HG03025 (cell line): Measurements from ENCODE around the gene ATG9B.

Source experiments
- ATAC-seq: cut with Tn5 transposase; IDR thresholded peaks from one replicate; pipeline ENCODE4 v1.9.1; 2021; ENCODE audit warnings: mild to moderate bottlenecking, moderate library complexity; ENCODE audit not compliant: unreplicated experiment, low FRiP score

The ATG9B gene, protein sequence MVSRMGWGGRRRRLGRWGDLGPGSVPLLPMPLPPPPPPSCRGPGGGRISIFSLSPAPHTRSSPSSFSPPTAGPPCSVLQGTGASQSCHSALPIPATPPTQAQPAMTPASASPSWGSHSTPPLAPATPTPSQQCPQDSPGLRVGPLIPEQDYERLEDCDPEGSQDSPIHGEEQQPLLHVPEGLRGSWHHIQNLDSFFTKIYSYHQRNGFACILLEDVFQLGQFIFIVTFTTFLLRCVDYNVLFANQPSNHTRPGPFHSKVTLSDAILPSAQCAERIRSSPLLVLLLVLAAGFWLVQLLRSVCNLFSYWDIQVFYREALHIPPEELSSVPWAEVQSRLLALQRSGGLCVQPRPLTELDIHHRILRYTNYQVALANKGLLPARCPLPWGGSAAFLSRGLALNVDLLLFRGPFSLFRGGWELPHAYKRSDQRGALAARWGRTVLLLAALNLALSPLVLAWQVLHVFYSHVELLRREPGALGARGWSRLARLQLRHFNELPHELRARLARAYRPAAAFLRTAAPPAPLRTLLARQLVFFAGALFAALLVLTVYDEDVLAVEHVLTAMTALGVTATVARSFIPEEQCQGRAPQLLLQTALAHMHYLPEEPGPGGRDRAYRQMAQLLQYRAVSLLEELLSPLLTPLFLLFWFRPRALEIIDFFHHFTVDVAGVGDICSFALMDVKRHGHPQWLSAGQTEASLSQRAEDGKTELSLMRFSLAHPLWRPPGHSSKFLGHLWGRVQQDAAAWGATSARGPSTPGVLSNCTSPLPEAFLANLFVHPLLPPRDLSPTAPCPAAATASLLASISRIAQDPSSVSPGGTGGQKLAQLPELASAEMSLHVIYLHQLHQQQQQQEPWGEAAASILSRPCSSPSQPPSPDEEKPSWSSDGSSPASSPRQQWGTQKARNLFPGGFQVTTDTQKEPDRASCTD

DNA sequence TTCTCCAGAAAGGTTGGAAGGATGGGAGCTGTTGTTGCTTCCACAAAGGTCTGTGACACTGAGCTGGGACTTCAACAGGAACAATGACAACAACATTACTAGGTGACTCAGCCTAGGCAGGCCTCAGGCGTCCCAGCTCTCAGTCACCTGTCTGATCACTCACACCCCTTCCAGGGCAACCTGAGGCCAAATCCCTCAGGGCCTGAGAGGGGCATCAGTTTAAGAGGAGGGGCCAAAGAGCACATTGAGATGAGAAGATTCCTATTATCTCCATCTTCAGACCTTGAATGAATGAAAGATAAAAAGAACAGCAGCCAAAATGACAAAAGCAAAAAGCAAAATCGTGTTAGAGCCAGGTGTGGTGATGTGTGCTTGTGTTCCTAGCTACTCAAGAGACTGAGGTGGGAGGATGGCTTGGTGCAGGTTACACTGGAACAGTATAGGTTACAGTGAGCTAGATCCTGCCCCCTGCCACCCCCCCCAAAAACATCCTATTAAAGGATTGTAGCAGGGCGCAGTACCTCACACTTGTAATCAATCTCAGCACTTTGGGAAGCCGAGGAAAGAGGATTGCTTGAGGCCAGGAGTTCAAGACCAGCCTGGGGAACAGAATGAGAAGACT, at the start of gene ATG9B:
Gene ATG9B, minus strand, starts transcription at position 60 of the 622 bp plus-strand sequence. CDS start 71 bp downstream, outside the sequence.
- no peak for ATAC-seq

DNA sequence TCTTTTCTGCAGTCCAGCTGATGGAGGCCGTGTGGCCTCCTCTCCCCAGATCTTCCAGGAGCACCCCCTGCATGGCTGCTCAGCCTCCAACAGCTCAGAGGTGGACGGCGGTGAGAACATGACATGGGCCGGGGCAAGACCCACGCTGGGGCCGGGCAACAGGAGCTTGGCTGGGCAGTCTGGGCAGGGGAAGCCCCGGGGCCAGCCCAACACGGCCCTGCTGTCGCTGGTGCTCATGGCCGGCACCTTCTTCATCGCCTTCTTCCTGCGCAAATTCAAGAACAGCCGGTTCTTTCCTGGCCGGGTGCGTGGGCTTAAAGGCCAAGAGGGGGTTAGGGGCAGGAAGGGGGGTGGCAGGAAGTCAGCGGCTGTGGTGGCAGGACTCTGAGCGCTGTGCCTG, 49.7 kb upstream of the ATG9B start:
- ATAC-seq = no peak

DNA sequence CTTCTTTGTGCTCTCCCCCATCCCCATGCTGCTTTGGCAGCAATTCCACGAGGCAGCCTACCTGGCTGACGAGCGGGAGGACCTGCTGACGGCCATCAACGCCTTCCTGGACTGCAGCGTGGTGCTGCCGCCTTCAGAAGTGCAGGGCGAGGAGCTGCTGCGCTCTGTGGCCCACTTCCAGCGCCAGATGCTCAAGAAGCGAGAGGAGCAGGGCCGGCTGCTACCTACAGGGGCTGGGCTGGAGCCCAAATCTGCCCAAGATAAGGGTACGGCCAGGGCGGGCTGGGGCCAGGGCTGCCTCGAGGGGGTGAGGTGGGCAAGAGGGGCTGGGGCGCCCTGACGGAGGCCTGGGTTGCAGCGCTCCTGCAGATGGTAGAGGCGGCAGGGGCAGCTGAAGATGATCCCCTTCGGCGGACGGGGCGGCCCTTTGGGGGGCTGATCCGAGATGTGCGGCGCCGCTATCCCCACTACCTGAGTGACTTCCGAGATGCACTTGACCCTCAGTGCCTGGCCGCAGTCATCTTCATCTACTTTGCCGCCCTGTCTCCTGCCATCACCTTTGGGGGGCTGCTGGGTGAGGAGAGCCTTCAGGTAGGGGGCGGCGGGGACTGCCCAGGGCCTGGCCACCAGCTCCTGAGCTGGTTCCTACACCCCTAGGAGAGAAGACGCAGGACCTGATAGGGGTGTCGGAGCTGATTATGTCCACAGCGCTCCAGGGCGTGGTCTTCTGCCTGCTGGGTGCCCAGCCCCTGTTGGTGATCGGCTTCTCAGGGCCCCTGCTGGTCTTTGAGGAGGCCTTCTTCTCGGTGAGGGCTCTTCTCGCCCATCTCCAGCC, 47.0 kb upstream of the ATG9B start:
- no peak for ATAC-seq

DNA sequence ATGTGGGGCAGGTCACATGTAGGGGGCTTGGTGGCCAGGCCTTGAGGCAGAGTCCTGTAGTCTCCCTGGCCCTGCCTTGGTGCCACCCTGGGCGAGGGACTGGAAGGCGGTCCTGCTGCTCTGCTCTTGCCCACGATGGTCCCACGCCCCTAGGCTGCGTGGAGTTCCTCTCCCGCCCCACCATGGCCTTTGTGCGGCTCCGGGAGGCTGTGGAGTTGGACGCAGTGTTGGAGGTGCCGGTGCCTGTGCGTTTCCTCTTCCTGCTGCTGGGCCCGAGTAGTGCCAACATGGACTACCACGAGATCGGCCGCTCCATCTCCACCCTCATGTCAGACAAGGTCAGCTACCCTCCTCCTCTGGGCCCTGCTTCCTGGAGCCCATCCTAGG, 46.3 kb upstream of the ATG9B start:
- ATAC-seq = no peak

DNA sequence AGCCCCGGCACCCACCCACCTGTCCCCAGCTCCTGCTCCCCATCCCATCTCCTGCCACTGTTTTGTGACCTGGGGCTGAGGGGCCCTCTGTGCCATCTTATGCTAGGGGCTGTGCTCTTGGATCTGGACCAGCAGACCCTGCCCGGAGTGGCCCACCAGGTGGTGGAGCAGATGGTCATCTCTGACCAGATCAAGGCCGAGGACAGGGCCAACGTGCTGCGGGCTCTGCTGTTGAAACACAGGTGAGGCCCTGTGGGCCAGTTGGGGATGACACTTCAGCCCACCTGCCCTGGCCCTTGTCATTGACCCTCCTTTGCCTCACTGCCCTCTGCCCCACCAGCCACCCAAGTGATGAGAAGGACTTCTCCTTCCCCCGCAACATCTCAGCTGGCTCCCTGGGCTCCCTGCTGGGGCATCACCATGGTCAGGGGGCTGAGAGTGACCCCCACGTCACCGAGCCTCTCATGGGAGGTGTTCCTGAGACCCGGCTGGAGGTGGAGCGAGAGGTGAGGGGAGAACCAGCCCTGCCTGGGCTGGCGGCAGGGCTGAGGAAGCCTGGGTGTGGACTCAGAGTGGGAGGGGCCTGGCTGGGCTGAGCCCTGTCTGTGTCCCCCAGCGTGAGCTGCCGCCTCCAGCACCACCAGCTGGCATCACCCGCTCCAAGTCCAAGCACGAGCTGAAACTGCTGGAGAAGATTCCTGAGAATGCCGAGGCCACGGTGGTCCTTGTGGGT, 45.7 kb upstream of the ATG9B start:
- ATAC-seq = no peak

DNA sequence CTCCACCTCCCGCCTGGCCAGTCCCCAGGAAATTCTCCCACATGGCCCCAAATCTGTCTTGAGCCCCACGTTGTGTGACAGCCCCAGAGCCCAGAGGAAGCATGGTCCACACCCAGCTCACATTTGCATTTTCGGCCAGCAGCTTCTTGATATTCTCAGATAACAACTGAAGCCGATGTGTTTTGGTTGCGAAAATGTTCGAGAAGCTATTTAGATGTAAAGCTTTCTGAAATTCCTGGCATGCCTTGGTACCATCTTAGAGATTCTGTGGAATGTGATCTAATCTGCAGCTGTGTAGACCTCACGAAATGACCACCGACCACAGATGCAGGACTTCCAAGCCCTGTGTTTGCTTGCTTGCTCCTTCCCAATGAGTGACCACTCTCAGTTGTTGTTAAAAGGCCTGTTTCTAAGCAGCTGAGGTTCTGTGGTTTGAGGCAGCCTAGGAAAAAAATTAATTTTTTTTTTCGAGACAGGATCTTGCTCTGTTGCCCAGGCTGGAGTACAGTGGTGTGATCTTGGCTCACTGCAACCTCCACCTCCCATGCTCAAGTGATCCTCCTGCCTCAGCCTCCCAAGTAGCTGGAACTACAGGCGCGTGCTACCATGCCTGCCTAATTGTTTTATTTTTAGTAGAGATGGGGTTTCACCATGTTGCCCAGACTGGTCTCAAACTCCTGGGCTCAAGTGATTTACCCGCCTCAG, 43.9 kb upstream of the ATG9B start:
- ATAC-seq = no peak

DNA sequence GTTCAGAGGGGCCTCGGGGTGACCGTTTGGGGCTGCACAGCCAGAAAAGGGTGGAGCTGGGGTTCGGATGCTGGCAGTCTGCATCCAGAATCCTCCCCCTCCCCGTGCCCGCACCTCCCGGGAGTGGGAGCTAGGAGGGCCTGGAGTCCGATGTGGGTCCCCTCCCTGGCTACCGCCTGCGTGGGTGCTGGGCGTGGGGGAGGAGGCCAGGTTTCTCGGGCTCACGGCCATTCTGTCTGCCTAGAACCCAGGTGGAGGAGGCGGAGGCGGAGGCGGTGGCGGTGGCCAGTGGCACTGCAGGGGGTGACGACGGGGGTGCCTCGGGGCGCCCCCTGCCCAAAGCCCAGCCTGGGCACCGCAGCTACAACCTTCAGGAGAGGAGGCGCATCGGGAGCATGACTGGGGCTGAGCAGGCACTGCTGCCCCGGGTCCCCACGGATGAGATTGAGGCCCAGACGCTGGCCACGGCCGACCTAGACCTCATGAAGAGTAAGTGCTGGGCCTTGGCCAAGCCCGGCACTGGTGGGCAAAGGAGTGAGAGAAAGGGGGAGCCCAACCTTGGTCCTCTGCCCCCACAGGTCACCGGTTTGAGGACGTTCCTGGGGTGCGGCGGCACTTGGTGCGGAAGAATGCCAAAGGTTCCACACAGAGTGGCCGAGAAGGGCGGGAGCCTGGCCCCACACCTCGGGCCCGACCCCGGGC, 42.1 kb upstream of the ATG9B start:
- ATAC-seq = no peak

DNA sequence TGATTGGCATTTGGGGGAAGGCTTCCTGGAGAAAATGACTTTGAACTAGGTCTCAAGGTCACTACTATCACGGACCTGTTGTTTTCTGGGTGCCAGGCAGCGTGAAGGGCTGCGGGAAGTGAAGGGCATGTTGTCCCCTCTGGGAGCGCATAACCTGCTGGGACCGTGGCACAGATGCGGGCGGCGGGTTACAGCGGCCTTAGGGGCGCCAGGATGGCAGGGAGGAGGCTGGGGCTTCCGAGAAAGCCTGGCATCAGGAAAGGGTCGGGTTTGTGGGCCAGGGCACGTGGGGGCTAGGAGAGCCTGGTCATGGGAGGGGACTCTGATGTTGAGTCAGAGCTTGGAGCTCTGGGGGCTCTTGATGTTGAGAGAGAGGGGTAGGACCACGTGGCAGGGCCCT, 41.2 kb upstream of the ATG9B start:
- no peak for ATAC-seq

DNA sequence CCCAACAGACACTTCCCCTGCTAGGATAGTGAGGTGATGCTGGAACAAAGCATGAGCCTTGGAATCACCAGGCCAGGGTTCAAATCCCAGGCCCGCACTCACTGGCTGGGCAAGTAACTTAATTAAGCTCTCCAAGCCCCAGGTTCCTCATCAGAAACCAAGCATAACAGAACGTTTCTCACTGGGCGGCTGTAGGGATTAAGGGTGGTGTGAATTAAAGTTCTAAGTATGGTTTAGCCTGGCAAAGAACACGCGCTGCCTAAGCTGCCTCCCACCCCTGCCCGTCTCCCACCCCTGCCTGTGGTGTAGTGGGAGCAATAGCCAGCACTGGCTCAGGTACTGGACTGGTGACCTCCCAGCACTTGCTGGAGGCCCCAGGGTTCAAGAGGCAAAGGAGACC, 40.7 kb upstream of the ATG9B start:
- ATAC-seq = no peak

DNA sequence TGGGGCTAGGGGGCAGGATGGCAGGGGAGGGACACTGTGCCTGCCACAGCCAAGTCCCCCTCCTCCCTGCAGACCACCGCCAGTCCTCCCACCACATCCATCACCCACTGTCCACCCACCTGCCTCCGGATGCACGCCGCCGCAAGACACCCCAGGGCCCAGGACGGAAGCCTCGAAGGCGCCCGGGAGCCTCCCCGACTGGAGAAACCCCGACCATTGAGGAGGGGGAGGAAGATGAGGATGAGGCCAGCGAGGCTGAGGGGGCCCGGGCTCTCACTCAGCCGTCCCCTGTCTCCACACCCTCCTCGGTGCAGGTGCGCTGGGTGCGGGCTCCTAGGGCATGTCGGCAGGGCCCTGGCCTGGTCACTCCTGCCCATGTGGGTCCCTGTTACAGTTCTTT, 40.2 kb upstream of the ATG9B start:
- no peak for ATAC-seq

DNA sequence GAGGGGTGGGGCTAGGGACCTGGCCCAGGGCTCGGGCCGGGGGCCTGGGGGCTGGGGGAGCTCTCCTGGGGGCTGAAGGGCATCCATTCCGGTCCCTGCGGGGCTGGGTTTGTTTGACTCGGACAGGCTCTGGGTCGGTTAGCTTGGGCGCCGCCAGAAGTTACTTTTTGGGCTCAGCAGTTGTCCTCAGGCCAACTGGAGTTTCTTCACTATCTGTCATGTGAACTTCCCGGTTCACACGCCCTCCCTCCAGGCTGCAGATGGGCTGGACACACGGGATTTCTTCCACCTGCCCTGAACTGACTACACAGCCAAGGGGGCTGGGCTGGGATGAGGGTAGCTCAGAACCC, 38.9 kb upstream of the ATG9B start:
- no peak for ATAC-seq

DNA sequence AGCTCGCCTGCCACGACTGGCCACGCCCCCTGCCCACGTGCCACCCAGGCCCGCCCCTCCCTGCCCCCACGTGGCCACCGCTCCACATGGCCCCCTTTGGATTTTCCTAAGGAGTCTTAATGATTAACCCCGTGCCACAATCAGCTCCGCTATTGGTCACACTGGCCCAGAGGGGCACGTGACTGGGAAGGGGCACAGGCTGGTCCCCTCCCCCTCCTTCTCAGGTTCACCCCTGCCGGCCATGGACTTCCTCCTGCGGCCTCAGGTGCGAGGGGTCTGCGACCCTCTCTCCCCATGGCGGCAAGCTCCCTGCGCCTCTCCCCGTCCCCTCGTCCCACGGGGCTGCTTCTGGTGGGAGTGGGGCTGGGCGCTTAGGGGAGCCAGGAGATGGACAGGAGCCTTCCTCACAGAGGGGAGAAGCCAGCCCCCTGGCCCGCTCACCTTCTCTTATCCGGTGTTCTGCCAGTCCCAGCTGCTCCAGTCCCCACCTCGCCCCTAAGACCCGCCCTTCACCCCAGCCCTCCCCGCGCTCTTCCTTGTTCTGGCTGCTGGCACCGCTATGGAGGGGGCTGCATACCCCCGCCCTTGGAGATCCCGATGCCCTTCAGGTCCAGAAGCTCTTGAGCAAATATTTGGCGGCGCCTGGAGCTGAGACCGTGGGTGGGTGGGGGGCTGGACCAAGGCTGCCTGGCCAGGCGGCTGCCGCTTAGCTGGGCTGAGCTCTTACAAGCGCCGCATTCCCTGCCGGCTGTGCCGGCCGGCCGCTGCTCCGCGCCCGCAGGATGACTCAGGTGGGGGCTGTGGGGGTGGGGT, 38.3 kb upstream of the ATG9B start:
- ATAC-seq = no peak

DNA sequence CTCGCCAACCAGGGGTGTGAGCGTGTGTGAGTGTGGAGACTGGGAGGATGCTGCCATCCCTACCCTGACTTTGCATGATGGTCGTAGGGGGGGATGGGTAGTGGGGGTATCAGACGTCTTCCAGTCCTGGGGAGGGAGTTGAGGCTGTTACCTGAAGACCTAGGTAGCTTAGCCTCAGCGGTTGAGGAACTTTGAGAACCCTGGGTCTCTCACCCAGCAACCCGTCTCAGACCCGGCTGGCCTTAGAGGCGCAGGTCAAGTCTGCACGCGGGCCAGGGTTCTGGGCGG, 37.8 kb upstream of the ATG9B start:
- ATAC-seq = no peak

DNA sequence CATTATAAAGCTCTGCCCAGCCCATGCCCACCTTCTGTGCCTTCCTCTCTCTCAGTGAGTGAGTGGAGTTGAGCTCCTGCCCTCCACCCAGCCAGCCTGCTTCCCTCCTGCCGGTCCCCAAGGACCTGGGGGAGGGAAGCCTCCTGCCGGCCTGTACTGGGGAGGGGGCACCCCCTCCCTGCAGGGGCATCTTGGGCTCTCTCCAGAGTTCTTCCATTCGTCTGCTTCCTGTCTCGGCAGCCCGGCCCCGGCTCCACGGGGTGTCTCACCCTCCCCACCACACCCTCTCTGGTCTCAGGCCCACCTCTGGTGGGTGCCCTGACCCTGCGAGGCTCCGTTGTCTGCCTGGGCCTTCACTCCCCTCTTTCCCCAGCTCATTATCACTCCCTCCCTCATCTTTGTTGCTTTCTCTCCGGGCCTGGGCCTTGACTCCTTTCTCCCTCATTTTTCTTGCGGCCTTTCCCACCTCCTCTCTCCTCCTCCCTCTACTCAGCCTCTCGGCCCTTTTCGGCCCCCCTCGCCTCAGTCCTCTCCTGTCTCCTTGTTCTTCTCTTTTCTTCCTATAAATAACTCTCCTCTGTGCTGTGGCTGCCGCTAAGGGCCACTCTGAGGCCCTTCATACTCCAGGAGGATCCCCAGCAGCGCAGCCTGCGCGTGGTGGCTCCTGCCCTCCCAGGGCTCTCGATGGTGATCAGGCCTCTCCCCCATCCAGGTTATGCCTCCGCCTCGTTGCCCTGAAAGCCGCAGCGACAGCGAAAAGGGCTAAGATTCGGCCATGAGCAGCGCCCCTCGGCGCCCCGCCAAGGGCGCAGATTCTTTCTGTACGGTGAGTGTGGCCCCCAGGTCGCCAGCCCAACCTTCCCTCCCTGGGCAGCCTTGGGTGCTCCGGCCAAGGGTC, 37.2 kb upstream of the ATG9B start:
- ATAC-seq = no peak

DNA sequence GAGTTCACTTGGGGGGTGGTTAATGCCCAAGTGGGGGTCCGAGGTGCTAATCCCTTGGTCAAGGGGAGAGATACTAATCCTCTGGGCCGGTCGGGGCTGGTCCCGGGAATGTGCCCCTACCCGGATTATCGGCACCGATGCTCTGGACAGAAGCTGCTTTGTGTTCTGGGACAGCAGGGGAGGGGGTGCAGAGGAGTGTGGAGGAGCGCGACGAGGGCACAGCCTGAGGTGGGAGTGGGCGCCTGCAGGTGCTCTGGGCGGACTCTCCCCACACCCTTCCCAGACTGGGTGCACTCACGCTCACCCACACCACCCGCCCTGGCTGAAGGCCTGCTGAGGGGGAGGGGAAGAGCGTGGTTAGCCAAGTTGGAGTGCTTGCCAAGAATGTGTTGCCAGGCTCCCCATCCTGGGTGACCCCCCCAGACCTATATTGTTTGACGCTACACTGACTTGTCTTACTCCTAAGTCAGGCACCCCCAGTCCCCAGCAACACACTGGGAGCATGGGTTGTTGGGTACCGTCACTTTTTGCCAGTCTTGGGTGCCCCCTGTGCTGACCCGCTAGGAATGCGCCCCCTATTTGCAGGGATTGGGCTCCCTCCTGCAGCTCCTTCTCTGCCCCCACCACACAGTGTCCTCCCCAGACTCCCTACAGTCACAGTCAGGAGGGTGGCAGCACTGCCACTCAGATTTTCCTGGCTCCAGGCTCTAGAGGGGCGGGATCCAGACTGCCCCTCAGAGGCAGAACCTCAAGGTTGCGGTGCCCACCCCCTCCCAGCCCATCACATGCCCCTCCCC, 36.3 kb upstream of the ATG9B start:
- ATAC-seq = no peak

DNA sequence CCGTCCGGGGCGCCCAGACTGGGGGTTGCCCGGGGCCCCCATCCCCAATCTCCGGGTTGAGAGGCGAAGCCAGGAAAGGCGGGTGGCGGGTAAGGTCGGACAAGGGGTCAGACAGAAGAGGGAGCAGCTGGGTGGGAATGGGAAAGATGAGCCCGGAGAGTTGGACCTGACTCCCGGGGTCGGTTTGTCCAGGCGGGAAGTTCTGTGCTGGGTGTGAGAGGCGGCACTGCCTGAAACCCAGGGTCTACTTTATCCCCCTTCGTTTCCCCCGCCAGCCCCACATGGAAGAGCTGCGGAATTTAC, 35.8 kb upstream of the ATG9B start:
- no peak for ATAC-seq
